ENCODE data around the gene TMPRSS11D. TPM values are rescaled to one million over a fixed set of nuclear protein-coding genes. Genes with fewer than 3 reads are reported as not detected.

TMPRSS11D gene
- total RNA-seq: not detected

- Mint-ChIP-seq H3K4me1 (peaks cover 2% of the 10 kb centered on the region), H3K27ac (no peak within 1 kb of the TSS), H3K4me3 (no peak within 1 kb of the TSS), H3K27me3 (peaks cover 5% of the 10 kb centered on the region), H3K9me3 (no peaks in the 10 kb centered on the region), H3K36me3 (ENCODE audit: low read depth) (no peaks in the 10 kb centered on the region)
- DNase-seq: no peak
- ChIA-PET POLR2A (no interaction called here), CTCF (no interaction called here)
These were observed at the start of gene TMPRSS11D for GRCh38 chr4:67883902-67884301. TMPRSS11D (minus strand) TSS chr4:67884002; CDS start chr4:67883933, 69 bp downstream.

- CTCF ChIA-PET: no interaction called here
- no peaks in the 10 kb centered on the region for H3K4me1 Mint-ChIP-seq
- H3K4me3 Mint-ChIP-seq: no peak overlapping the region
- no peak overlapping the region for H3K27ac Mint-ChIP-seq
- peaks cover 17% of the 10 kb centered on the region for H3K27me3 Mint-ChIP-seq
- no peak for DNase-seq
- H3K36me3 Mint-ChIP-seq (ENCODE audit: low read depth): no peaks in the 10 kb centered on the region
- POLR2A ChIA-PET: no interaction called here
- no peaks in the 10 kb centered on the region for H3K9me3 Mint-ChIP-seq
These were observed 49.2 kb upstream of the TMPRSS11D start for GRCh38 chr4:67933038-67933437.

GRCh38 chr4:67931256-67931655 is 47.5 kb upstream of the TMPRSS11D start:
- H3K36me3 Mint-ChIP-seq (ENCODE audit: low read depth): no peaks in the 10 kb centered on the region
- ChIA-PET CTCF (no interaction called here), POLR2A (no interaction called here)
- H3K4me1 Mint-ChIP-seq: no peaks in the 10 kb centered on the region
- no peak overlapping the region for H3K4me3 Mint-ChIP-seq
- H3K27me3 Mint-ChIP-seq: peaks cover 17% of the 10 kb centered on the region
- no peak overlapping the region for H3K27ac Mint-ChIP-seq
- DNase-seq: no peak
- H3K9me3 Mint-ChIP-seq: no peaks in the 10 kb centered on the region

GRCh38 chr4:67929426-67929825 is 45.6 kb upstream of the TMPRSS11D start:
- CTCF ChIA-PET: no interaction called here
- H3K27ac Mint-ChIP-seq: no peak overlapping the region
- no peak for DNase-seq
- POLR2A ChIA-PET: no interaction called here
- H3K4me3 Mint-ChIP-seq: no peak overlapping the region
- H3K4me1 Mint-ChIP-seq: no peaks in the 10 kb centered on the region
- H3K27me3 Mint-ChIP-seq: peaks cover 13% of the 10 kb centered on the region
- no peaks in the 10 kb centered on the region for H3K36me3 Mint-ChIP-seq (ENCODE audit: low read depth)
- H3K9me3 Mint-ChIP-seq: no peaks in the 10 kb centered on the region

- no peaks in the 10 kb centered on the region for H3K36me3 Mint-ChIP-seq (ENCODE audit: low read depth)
- H3K4me1 Mint-ChIP-seq: no peaks in the 10 kb centered on the region
- H3K9me3 Mint-ChIP-seq: no peaks in the 10 kb centered on the region
- POLR2A ChIA-PET: no interaction called here
- H3K27me3 Mint-ChIP-seq: peaks cover 12% of the 10 kb centered on the region
- no peak for DNase-seq
- CTCF ChIA-PET: no interaction called here
- no peak overlapping the region for H3K27ac Mint-ChIP-seq
- no peak overlapping the region for H3K4me3 Mint-ChIP-seq
These were observed 44.7 kb upstream of the TMPRSS11D start for GRCh38 chr4:67928546-67928945.

GRCh38 chr4:67927251-67927650 is 43.4 kb upstream of the TMPRSS11D start:
- ChIA-PET CTCF (no interaction called here), POLR2A (no interaction called here)
- Mint-ChIP-seq H3K4me3 (no peak overlapping the region), H3K9me3 (no peaks in the 10 kb centered on the region), H3K36me3 (ENCODE audit: low read depth) (no peaks in the 10 kb centered on the region), H3K27ac (no peak overlapping the region), H3K27me3 (peaks cover 11% of the 10 kb centered on the region), H3K4me1 (no peaks in the 10 kb centered on the region)
- DNase-seq: no peak

- no peak for DNase-seq
- H3K9me3 Mint-ChIP-seq: no peaks in the 10 kb centered on the region
- no peak overlapping the region for H3K27ac Mint-ChIP-seq
- H3K27me3 Mint-ChIP-seq: peaks cover 8% of the 10 kb centered on the region
- CTCF ChIA-PET: no interaction called here
- POLR2A ChIA-PET: no interaction called here
- H3K36me3 Mint-ChIP-seq (ENCODE audit: low read depth): no peaks in the 10 kb centered on the region
- no peak overlapping the region for H3K4me3 Mint-ChIP-seq
- H3K4me1 Mint-ChIP-seq: no peaks in the 10 kb centered on the region
These were observed 42.7 kb upstream of the TMPRSS11D start for GRCh38 chr4:67926485-67926884.

GRCh38 chr4:67922697-67923096 is 38.9 kb upstream of the TMPRSS11D start:
- no peak for DNase-seq
- H3K9me3 Mint-ChIP-seq: no peaks in the 10 kb centered on the region
- no peak overlapping the region for H3K27ac Mint-ChIP-seq
- H3K36me3 Mint-ChIP-seq (ENCODE audit: low read depth): no peaks in the 10 kb centered on the region
- H3K4me3 Mint-ChIP-seq: no peak overlapping the region
- H3K27me3 Mint-ChIP-seq: peaks cover 4% of the 10 kb centered on the region
- POLR2A ChIA-PET: no interaction called here
- H3K4me1 Mint-ChIP-seq: no peaks in the 10 kb centered on the region
- CTCF ChIA-PET: no interaction called here

- CTCF ChIA-PET: no interaction called here
- Mint-ChIP-seq H3K4me1 (no peaks in the 10 kb centered on the region), H3K27ac (no peak overlapping the region), H3K36me3 (ENCODE audit: low read depth) (no peaks in the 10 kb centered on the region), H3K4me3 (no peak overlapping the region), H3K27me3 (peaks cover 4% of the 10 kb centered on the region), H3K9me3 (no peaks in the 10 kb centered on the region)
- no peak for DNase-seq
- POLR2A ChIA-PET: no interaction called here
These were observed 34.6 kb upstream of the TMPRSS11D start for GRCh38 chr4:67918428-67918827.

GRCh38 chr4:67915400-67915966 is 31.7 kb upstream of the TMPRSS11D start:
- no peak for DNase-seq
- no peak overlapping the region for H3K4me3 Mint-ChIP-seq
- POLR2A ChIA-PET: no interaction called here
- no peaks in the 10 kb centered on the region for H3K4me1 Mint-ChIP-seq
- no peaks in the 10 kb centered on the region for H3K36me3 Mint-ChIP-seq (ENCODE audit: low read depth)
- H3K27me3 Mint-ChIP-seq: peaks cover 20% of the 10 kb centered on the region
- H3K27ac Mint-ChIP-seq: no peak overlapping the region
- H3K9me3 Mint-ChIP-seq: no peaks in the 10 kb centered on the region
- CTCF ChIA-PET: no interaction called here

GRCh38 chr4:67912080-67912479 is 28.3 kb upstream of the TMPRSS11D start:
- Mint-ChIP-seq H3K9me3 (no peaks in the 10 kb centered on the region), H3K36me3 (ENCODE audit: low read depth) (no peaks in the 10 kb centered on the region), H3K27ac (no peak overlapping the region), H3K27me3 (peaks cover 18% of the 10 kb centered on the region), H3K4me3 (no peak overlapping the region), H3K4me1 (no peaks in the 10 kb centered on the region)
- no peak for DNase-seq
- ChIA-PET POLR2A (no interaction called here), CTCF (interaction anchor here (1.1 to 1.5 kb wide), 3 partner anchors 9 to 362 kb away, joined by 3 to 4 read pairs (median 4); no protein-coding TSS in a partner anchor)

- DNase-seq: no peak
- Mint-ChIP-seq H3K4me3 (no peak overlapping the region), H3K27ac (no peak overlapping the region), H3K36me3 (ENCODE audit: low read depth) (no peaks in the 10 kb centered on the region), H3K4me1 (no peaks in the 10 kb centered on the region), H3K27me3 (peaks cover 18% of the 10 kb centered on the region), H3K9me3 (no peaks in the 10 kb centered on the region)
- CTCF ChIA-PET: interaction anchor here (1.2 to 1.5 kb wide), 5 partner anchors 9 to 365 kb away, joined by 3 to 5 read pairs (median 4); no protein-coding TSS in a partner anchor
- POLR2A ChIA-PET: no interaction called here
These were observed 27.8 kb upstream of the TMPRSS11D start for GRCh38 chr4:67911638-67912037.

GRCh38 chr4:67911141-67911540 is 27.3 kb upstream of the TMPRSS11D start:
- ChIA-PET POLR2A (no interaction called here), CTCF (interaction anchor here (1.0 to 1.5 kb wide), 6 partner anchors 8 to 365 kb away, joined by 3 to 6 read pairs (median 4); no protein-coding TSS in a partner anchor)
- Mint-ChIP-seq H3K27ac (no peak overlapping the region), H3K4me1 (no peaks in the 10 kb centered on the region), H3K4me3 (no peak overlapping the region), H3K9me3 (no peaks in the 10 kb centered on the region), H3K27me3 (peaks cover 19% of the 10 kb centered on the region), H3K36me3 (ENCODE audit: low read depth) (no peaks in the 10 kb centered on the region)
- no peak for DNase-seq

- no peak overlapping the region for H3K27ac Mint-ChIP-seq
- H3K36me3 Mint-ChIP-seq (ENCODE audit: low read depth): no peaks in the 10 kb centered on the region
- peaks cover 24% of the 10 kb centered on the region for H3K27me3 Mint-ChIP-seq
- POLR2A ChIA-PET: no interaction called here
- H3K4me3 Mint-ChIP-seq: no peak overlapping the region
- no peaks in the 10 kb centered on the region for H3K9me3 Mint-ChIP-seq
- DNase-seq: no peak
- no peaks in the 10 kb centered on the region for H3K4me1 Mint-ChIP-seq
- CTCF ChIA-PET: interaction anchor here (1.0 to 1.5 kb wide), 6 partner anchors 8 to 364 kb away, joined by 4 to 6 read pairs (median 5); no protein-coding TSS in a partner anchor
These were observed 26.7 kb upstream of the TMPRSS11D start for GRCh38 chr4:67910585-67910905.
